K562 treated with DMSO at 1 percent for 12 hours (cell line): ENCODE results near the gene CHIA. TPM values are rescaled to one million over a fixed set of nuclear protein-coding genes. Genes with fewer than 3 reads are reported as not detected.

Experiments
- total RNA-seq: library from RNA; unstranded; fragments of 300-600 nt; gene quantifications from 2 replicates; pipeline ENCODE4 v1.2.3, GENCODE V29; 2022; ENCODE audit not compliant: insufficient read depth

Gene CHIA
- total RNA-seq, result not detected in 2 replicates

DNA sequence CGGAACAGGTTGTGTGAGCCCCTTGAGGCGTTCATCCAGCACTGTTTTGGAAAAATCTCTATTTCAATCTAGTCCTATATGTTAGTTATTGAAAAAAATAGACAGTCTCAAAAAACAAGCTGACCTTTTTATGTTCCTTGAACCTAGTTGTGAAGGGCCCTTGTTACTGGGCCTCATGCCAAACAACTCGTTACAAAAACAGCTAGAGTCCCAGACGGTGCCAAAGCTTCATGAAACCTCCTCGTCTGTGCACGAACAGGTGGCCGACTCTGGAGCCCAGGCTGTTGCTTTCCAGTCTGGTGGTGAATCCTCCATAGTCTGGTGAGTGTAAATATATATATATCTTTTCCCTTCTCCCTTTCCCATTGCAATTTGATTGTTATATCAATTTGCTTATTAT lies at the start of gene CHIA:
Gene CHIA, plus strand, starts transcription at position 222 of the 400 bp plus-strand sequence. CDS start 19,617 bp downstream, outside the sequence.

Other genes with a start within 250 kb of the CHIA start
- 54.3 and 96.5 TPM in 2 replicates for gene DRAM2, start 150.8 kb upstream of the CHIA start, total RNA-seq
- 18.1 and 33.8 TPM in 2 replicates for gene CEPT1, start 150.6 kb upstream of the CHIA start, total RNA-seq
- gene DENND2D, start 90.2 kb upstream of the CHIA start, total RNA-seq, result 1.1 TPM in 1 of 2 replicates, not detected in the other
- gene CHI3L2, start 63.1 kb upstream of the CHIA start, total RNA-seq, result not detected in 2 replicates
- 0.61 and 2.6 TPM in 2 replicates for gene OVGP1, start 136.9 kb downstream of the CHIA start, total RNA-seq
- gene WDR77, start 158.4 kb downstream of the CHIA start, total RNA-seq, result 20.0 and 27.5 TPM in 2 replicates
- gene ATP5PB, start 158.6 kb downstream of the CHIA start, total RNA-seq, result 202 and 232 TPM in 2 replicates
- gene C1orf162, start 183.1 kb downstream of the CHIA start, total RNA-seq, result 1.1 TPM in 1 of 2 replicates, not detected in the other
- gene ADORA3, start 212.8 kb downstream of the CHIA start, total RNA-seq, result 0.83 TPM in 1 of 2 replicates, not detected in the other
- gene TMIGD3, start 212.8 kb downstream of the CHIA start, total RNA-seq, result not detected in 2 replicates